GM12878 (cell line): ENCODE results near the gene DENND10. TPM values are rescaled to one million over a fixed set of nuclear protein-coding genes. Genes with fewer than 3 reads are reported as not detected.

Experiments
- ATAC-seq: fragments of 200-7000 bp; cut with Tn5 transposase; 3 replicates; pipeline ENCODE4 v1.9.1; 2020; ENCODE audit warnings: mild to moderate bottlenecking, moderate library complexity
- BruUV-seq: library from RNA; stranded (reverse); fragments of 400-500 nt; replicated peaks from 2 replicates; lab custom pipeline; 2021; lab: Mats Ljungman, UMichigan
- CTCF ChIA-PET: fragments of 300-600 bp; sonication (Branson Sonifier 250); formaldehyde crosslinking; extraction: SDS; loops from one replicate; lab custom pipeline; 2021; ENCODE audit warnings: inconsistent platforms; lab: Yijun Ruan, JAX
- POLR2A ChIA-PET: fragments of 350-600 bp; formaldehyde crosslinking; extraction: SDS; loops from one replicate; lab custom pipeline; 2021; ENCODE audit warnings: inconsistent platforms; lab: Charles Lee
- RAD21 ChIA-PET: fragments of 300-600 bp; sonication (Branson Sonifier 250); formaldehyde crosslinking; loops from one replicate; lab custom pipeline; 2023; ENCODE audit warnings: antibody characterized with exemption; ENCODE audit not compliant: unreplicated experiment; lab: Charles Lee
- SMC1A ChIA-PET: fragments of 300-600 bp; sonication (Branson Sonifier 250); formaldehyde crosslinking; loops from one replicate; lab custom pipeline; 2023; ENCODE audit not compliant: unreplicated experiment, uncharacterized antibody; lab: Charles Lee
- DNase-seq: peaks from one replicate; pipeline ENCODE4 v3.0.0-alpha.2; 2011; ENCODE audit warnings: low read depth, low spot score
- FAIRE-seq: peaks from 3 replicates; lab custom pipeline; 2011; peaks lifted over from hg19 to GRCh38; lab: Jason Lieb, UNC
- H2AFZ ChIP-seq: 2 replicates; pipeline ENCODE4 v1.6.0; 2011; ENCODE audit warnings: low read depth, low read length, control low read depth; ENCODE audit not compliant: control insufficient read depth
- H3K27ac ChIP-seq: 2 replicates; pipeline ENCODE4 v1.5.1; 2011; ENCODE audit warnings: control low read depth; ENCODE audit not compliant: control insufficient read depth, insufficient read depth
- H3K27me3 ChIP-seq, 2 experiments: replicated peaks in 1 of 2; 2 replicates each; pipeline versions ENCODE4 v1.6.0 to v1.6.1; 2011; ENCODE audit warnings: low read length in 1 of 2; ENCODE audit not compliant: control insufficient read depth in 2 of 2, insufficient read depth in 2 of 2
- H3K36me3 ChIP-seq, 2 experiments: 2 replicates each; pipeline ENCODE4 v1.5.1; 2011; ENCODE audit warnings: low read length in 1 of 2; ENCODE audit not compliant: control insufficient read depth in 2 of 2, insufficient read depth in 2 of 2
- H3K4me1 ChIP-seq: 2 replicates; pipeline ENCODE4 v1.6.1; 2011; ENCODE audit warnings: mild to moderate bottlenecking, low read length, moderate library complexity, mixed read lengths; ENCODE audit not compliant: control insufficient read depth, insufficient read depth
- H3K4me2 ChIP-seq: 2 replicates; pipeline ENCODE4 v1.6.0; 2011; ENCODE audit warnings: control low read depth; ENCODE audit not compliant: control insufficient read depth, insufficient read depth
- H3K4me3 ChIP-seq: fragments of 200-600 bp; sonication (generic); 2 replicates; pipeline ENCODE4 v1.5.1; 2016
- H3K79me2 ChIP-seq: 2 replicates; pipeline ENCODE4 v1.6.0; 2011; ENCODE audit warnings: low read length; ENCODE audit not compliant: control insufficient read depth, insufficient read depth
- H3K9ac ChIP-seq: 2 replicates; pipeline ENCODE4 v1.8.0; 2011; ENCODE audit warnings: low read length, control low read depth, mixed read lengths; ENCODE audit not compliant: control insufficient read depth, insufficient read depth
- H3K9me3 ChIP-seq: replicated peaks from 3 replicates; pipeline ENCODE4 v1.5.1; 2011; ENCODE audit warnings: mild to moderate bottlenecking, low read length; ENCODE audit not compliant: control insufficient read depth, insufficient read depth
- H4K20me1 ChIP-seq: 2 replicates; pipeline ENCODE4 v1.6.0; 2011; ENCODE audit not compliant: control insufficient read depth, insufficient read depth
- IRF4 ChIP-seq: IDR thresholded peaks from 2 replicates; pipeline ENCODE4 v1.6.1; 2011; ENCODE audit warnings: low read depth, low read length
- POLR2A ChIP-seq: IDR thresholded peaks from 2 replicates; pipeline ENCODE4 v1.6.1; 2011; ENCODE audit warnings: low read depth, mild to moderate bottlenecking, low read length
- WGBS: methylation state at CpG from one replicate; pipeline ENCODE4 v1.1.6; 2016; ENCODE audit warnings: low lambda C conversion rate; ENCODE audit not compliant: insufficient replicate concordance, insufficient coverage; ENCODE audit errors: missing lambda C conversion rate; 5-methylcytosine and 5-hydroxymethylcytosine counted together
- in situ Hi-C: fragments of 300-500 bp; cut with MboI; formaldehyde crosslinking; loops from 9 replicates; pipeline ENCODE4 v1.14.3; 2018; ENCODE audit warnings: mixed read lengths
- intact Hi-C: fragments of 100-400 bp; cut with micrococcal nuclease; formaldehyde crosslinking; loops from one replicate; pipeline ENCODE4 v1.14.2; 2022; ENCODE audit not compliant: unreplicated experiment
- polyA plus RNA-seq, 11 experiments: library from polyadenylated mRNA; depleted of rRNA in 4 of 11; unstranded in 6 of 11; stranded (reverse) in 5 of 11; fragments of >200 nt; fragmentation: Nextera tagmentation in 4 of 11; fragmentation: Illumina TruSeq in 1 of 11; extraction: Ambion mirVana in 4 of 11; extraction: Trizol in 1 of 11; gene quantifications; 1 replicate in 1 of 11; 2 replicates in 10 of 11; pipeline versions ENCODE4 v1.2.1 to v1.2.3, GENCODE V29; 2011 to 2016; ENCODE audit warnings: inconsistent platforms in 2 of 11, missing spikeins in 2 of 11, low read depth in 1 of 11
- total RNA-seq, 4 experiments: library from RNA; depleted of rRNA in 3 of 4; stranded (reverse); fragments of >200 nt in 3 of 4; fragmentation: Illumina TruSeq in 1 of 4; extraction: Trizol in 1 of 4; gene quantifications; 2 replicates each; pipeline versions ENCODE4 v1.2.1 to v1.2.3, GENCODE V29; 2013 to 2021
- TF ChIP-seq, protein P1 (sequence below): fragments of 450-650 bp; formaldehyde crosslinking; IDR thresholded peaks from 2 replicates; pipeline ENCODE4 v1.5.0; 2022; ENCODE audit warnings: mild to moderate bottlenecking, missing genetic modification characterization
- TF ChIP-seq, protein P2 (sequence below): fragments of 450-650 bp; IDR thresholded peaks from 2 replicates; pipeline ENCODE4 v1.6.1; 2017; ENCODE audit warnings: mild to moderate bottlenecking, moderate library complexity

The DENND10 gene
- total and polyA plus RNA-seq, 10 of the 15 experiments (the other 5 are each of a cell fraction or from before 2014, with no cell fraction given), result 21.5 to 39.8 (median 26.2) TPM

DNA sequence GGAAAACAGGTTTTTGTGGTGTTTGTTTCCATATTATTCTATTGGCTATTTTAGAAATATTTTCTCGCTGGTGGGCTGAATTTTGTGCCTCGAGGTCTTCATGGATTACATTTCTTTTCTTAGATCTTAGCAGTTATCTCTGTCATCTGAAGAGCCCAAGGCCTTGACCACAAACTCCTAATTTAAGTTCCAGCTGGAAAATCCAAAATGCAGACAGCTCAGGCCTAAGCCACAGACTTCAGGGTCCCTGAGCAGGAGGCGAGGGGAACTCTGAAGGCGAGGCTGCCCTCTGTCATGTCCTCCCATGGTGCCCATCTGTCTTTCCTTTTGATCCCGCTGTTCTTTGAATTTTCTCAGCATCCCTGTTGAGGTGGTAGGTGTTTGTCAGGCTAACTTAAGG, 14.3 kb downstream of the DENND10 start:
- POLR2A ChIA-PET, result interaction anchor here (0.6 to 0.7 kb wide), 4 partner anchors 26 to 803 kb away, joined by 3 to 5 read pairs (median 4); partner anchors contain the start of gene EIF3A
- SMC1A ChIA-PET, result interaction anchor here (0.5 to 0.6 kb wide), 2 partner anchors 13 to 1157 kb away, joined by 3 read pairs; no protein-coding TSS in a partner anchor

More for the DNA sequence above, 14.3 kb downstream of the DENND10 start:
- TF ChIP-seq, protein P1, sequence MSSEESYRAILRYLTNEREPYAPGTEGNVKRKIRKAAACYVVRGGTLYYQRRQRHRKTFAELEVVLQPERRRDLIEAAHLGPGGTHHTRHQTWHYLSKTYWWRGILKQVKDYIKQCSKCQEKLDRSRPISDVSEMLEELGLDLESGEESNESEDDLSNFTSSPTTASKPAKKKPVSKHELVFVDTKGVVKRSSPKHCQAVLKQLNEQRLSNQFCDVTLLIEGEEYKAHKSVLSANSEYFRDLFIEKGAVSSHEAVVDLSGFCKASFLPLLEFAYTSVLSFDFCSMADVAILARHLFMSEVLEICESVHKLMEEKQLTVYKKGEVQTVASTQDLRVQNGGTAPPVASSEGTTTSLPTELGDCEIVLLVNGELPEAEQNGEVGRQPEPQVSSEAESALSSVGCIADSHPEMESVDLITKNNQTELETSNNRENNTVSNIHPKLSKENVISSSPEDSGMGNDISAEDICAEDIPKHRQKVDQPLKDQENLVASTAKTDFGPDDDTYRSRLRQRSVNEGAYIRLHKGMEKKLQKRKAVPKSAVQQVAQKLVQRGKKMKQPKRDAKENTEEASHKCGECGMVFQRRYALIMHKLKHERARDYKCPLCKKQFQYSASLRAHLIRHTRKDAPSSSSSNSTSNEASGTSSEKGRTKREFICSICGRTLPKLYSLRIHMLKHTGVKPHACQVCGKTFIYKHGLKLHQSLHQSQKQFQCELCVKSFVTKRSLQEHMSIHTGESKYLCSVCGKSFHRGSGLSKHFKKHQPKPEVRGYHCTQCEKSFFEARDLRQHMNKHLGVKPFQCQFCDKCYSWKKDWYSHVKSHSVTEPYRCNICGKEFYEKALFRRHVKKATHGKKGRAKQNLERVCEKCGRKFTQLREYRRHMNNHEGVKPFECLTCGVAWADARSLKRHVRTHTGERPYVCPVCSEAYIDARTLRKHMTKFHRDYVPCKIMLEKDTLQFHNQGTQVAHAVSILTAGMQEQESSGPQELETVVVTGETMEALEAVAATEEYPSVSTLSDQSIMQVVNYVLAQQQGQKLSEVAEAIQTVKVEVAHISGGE (CRISPR knock-in tag), result no peak
- TF ChIP-seq, protein P2, sequence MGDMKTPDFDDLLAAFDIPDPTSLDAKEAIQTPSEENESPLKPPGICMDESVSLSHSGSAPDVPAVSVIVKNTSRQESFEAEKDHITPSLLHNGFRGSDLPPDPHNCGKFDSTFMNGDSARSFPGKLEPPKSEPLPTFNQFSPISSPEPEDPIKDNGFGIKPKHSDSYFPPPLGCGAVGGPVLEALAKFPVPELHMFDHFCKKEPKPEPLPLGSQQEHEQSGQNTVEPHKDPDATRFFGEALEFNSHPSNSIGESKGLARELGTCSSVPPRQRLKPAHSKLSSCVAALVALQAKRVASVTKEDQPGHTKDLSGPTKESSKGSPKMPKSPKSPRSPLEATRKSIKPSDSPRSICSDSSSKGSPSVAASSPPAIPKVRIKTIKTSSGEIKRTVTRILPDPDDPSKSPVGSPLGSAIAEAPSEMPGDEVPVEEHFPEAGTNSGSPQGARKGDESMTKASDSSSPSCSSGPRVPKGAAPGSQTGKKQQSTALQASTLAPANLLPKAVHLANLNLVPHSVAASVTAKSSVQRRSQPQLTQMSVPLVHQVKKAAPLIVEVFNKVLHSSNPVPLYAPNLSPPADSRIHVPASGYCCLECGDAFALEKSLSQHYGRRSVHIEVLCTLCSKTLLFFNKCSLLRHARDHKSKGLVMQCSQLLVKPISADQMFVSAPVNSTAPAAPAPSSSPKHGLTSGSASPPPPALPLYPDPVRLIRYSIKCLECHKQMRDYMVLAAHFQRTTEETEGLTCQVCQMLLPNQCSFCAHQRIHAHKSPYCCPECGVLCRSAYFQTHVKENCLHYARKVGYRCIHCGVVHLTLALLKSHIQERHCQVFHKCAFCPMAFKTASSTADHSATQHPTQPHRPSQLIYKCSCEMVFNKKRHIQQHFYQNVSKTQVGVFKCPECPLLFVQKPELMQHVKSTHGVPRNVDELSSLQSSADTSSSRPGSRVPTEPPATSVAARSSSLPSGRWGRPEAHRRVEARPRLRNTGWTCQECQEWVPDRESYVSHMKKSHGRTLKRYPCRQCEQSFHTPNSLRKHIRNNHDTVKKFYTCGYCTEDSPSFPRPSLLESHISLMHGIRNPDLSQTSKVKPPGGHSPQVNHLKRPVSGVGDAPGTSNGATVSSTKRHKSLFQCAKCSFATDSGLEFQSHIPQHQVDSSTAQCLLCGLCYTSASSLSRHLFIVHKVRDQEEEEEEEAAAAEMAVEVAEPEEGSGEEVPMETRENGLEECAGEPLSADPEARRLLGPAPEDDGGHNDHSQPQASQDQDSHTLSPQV, result no peak
- TF ChIP-seq POLR2A (no peak), IRF4 (no peak)
- H3K27ac ChIP-seq, result no peak overlapping the region
- ATAC-seq, result no peak
- WGBS, result 77% methylated on average over 5 of the region's 5 CpGs
- ChIA-PET RAD21 (no interaction called here), CTCF (interaction anchor here (1.8 kb wide), 1 partner anchor 38 kb away, joined by 4 read pairs; no protein-coding TSS in a partner anchor)
- intact Hi-C loops, result no loop called here
- FAIRE-seq, result no peak
- H3K9me3 ChIP-seq, result no peaks in the 10 kb centered on the region
- no peak overlapping the region for H3K4me2 ChIP-seq
- no peaks in the 10 kb centered on the region for H4K20me1 ChIP-seq
- no peak overlapping the region for H3K9ac ChIP-seq
- no peaks in the 10 kb centered on the region for H3K27me3 ChIP-seq
- no peak for DNase-seq
- H2AFZ ChIP-seq, result no peak overlapping the region
- peaks cover 16% of the 10 kb centered on the region for H3K4me1 ChIP-seq
- in situ Hi-C loops, result no loop called here
- no TSS peak for BruUV-seq
- no peaks in the 10 kb centered on the region for H3K79me2 ChIP-seq
- H3K4me3 ChIP-seq, result no peak overlapping the region
- peaks cover 0 to 2% of the 10 kb centered on the region in 2 experiments; a peak in 1 of 4 replicates for H3K36me3 ChIP-seq
